ENCODE data around the gene TUBB4A. TPM values are rescaled to one million over a fixed set of nuclear protein-coding genes. Genes with fewer than 3 reads are reported as not detected.

Gene TUBB4A
- total RNA-seq, 1 experiment from 2014 or later: 18.5 TPM

DNA sequence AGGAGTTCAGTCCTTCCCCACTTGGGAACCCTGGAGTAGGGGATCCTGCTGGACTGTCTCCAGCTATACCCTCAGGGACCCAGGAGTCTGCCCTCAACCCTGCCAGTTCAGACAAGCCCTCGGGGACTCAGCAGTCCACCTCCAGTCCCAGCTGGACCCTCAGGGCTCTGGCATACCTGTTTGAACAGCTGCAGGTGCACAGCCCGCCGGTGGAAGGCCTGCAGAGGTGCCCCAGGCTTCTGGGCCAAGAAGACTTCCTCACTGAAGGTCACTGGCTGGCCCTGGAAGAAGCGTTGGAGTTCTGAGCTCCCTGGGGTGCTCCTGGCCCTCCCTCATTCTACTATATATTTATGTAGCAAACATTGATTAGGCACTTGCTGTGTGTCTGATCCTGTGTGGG is 29.4 kb downstream of the TUBB4A start (continued):
- TF ChIP-seq, protein P1, sequence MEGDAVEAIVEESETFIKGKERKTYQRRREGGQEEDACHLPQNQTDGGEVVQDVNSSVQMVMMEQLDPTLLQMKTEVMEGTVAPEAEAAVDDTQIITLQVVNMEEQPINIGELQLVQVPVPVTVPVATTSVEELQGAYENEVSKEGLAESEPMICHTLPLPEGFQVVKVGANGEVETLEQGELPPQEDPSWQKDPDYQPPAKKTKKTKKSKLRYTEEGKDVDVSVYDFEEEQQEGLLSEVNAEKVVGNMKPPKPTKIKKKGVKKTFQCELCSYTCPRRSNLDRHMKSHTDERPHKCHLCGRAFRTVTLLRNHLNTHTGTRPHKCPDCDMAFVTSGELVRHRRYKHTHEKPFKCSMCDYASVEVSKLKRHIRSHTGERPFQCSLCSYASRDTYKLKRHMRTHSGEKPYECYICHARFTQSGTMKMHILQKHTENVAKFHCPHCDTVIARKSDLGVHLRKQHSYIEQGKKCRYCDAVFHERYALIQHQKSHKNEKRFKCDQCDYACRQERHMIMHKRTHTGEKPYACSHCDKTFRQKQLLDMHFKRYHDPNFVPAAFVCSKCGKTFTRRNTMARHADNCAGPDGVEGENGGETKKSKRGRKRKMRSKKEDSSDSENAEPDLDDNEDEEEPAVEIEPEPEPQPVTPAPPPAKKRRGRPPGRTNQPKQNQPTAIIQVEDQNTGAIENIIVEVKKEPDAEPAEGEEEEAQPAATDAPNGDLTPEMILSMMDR (IDR thresholded peaks at IDR 0.05): no peak
- TF ChIP-seq ZNF219 (CRISPR knock-in tag; IDR thresholded peaks at IDR 0.05; ENCODE audit: borderline replicate concordance): no peak
- TF ChIP-seq EMX1 (CRISPR knock-in tag; IDR thresholded peaks at IDR 0.05): no peak
- TF ChIP-seq, protein P2, sequence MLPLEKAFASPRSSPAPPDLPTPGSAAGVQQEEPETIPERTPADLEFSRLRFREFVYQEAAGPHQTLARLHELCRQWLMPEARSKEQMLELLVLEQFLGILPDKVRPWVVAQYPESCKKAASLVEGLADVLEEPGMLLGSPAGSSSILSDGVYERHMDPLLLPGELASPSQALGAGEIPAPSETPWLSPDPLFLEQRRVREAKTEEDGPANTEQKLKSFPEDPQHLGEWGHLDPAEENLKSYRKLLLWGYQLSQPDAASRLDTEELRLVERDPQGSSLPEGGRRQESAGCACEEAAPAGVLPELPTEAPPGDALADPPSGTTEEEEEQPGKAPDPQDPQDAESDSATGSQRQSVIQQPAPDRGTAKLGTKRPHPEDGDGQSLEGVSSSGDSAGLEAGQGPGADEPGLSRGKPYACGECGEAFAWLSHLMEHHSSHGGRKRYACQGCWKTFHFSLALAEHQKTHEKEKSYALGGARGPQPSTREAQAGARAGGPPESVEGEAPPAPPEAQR (CRISPR knock-in tag; IDR thresholded peaks at IDR 0.05): no peak

DNA sequence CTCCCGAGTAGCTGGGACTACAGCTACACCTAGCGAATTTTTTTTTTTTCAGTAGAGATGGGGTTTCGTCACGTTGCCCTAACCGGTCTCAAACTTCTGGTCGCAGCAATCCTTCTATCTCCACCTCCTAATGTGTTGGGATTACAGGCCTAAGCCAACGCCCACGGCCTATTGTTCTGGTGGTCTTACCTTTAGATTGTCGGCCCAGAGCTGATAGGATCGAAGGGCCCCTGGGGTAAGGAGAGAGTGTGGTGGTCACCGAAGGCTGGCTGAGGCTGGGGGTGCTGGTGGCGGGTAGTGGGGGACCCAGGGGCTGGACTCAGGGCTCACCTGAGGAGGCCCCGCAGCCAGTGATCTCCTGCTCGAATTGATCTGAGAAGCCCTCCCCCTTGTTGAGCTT is 31.0 kb downstream of the TUBB4A start:
- peaks cover 7% of the 10 kb centered on the region; the same call in 1 of the 2 replicates for H3K4me1 Mint-ChIP-seq
- H3K9me3 Mint-ChIP-seq: no peaks in the 10 kb centered on the region
- ATAC-seq (no peak), DNase-seq (ENCODE audit: low spot score) (no peak)
- peaks cover 28% of the 10 kb centered on the region for H3K27me3 Mint-ChIP-seq (ENCODE audit: low read depth)
- H3K36me3 Mint-ChIP-seq: no peaks in the 10 kb centered on the region; the same call in 1 of the 2 replicates
- ChIA-PET CTCF (interaction anchor here (0.8 to 1.1 kb wide), 2 partner anchors 10 kb away, joined by 3 read pairs; partner anchors contain the start of gene DENND1C), POLR2A (no interaction called here)
- no peak overlapping the region for H3K4me3 Mint-ChIP-seq
- no peak overlapping the region for H3K27ac Mint-ChIP-seq
- TF ChIP-seq, protein P3, sequence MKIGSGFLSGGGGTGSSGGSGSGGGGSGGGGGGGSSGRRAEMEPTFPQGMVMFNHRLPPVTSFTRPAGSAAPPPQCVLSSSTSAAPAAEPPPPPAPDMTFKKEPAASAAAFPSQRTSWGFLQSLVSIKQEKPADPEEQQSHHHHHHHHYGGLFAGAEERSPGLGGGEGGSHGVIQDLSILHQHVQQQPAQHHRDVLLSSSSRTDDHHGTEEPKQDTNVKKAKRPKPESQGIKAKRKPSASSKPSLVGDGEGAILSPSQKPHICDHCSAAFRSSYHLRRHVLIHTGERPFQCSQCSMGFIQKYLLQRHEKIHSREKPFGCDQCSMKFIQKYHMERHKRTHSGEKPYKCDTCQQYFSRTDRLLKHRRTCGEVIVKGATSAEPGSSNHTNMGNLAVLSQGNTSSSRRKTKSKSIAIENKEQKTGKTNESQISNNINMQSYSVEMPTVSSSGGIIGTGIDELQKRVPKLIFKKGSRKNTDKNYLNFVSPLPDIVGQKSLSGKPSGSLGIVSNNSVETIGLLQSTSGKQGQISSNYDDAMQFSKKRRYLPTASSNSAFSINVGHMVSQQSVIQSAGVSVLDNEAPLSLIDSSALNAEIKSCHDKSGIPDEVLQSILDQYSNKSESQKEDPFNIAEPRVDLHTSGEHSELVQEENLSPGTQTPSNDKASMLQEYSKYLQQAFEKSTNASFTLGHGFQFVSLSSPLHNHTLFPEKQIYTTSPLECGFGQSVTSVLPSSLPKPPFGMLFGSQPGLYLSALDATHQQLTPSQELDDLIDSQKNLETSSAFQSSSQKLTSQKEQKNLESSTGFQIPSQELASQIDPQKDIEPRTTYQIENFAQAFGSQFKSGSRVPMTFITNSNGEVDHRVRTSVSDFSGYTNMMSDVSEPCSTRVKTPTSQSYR (CRISPR knock-in tag; IDR thresholded peaks at IDR 0.05): no peak
- TF ChIP-seq ZNF121 (CRISPR knock-in tag; IDR thresholded peaks at IDR 0.05) (no peak), ZNF423 (CRISPR knock-in tag; IDR thresholded peaks at IDR 0.05) (no peak), CREB1 (CRISPR knock-in tag; IDR thresholded peaks at IDR 0.05) (no peak), SMAD4 (CRISPR knock-in tag; IDR thresholded peaks at IDR 0.05) (no peak), TCF7 (CRISPR knock-in tag; IDR thresholded peaks at IDR 0.05; ENCODE audit: low read depth) (no peak), NFE2L1 (CRISPR knock-in tag; IDR thresholded peaks at IDR 0.05) (no peak), ETV6 (CRISPR knock-in tag; IDR thresholded peaks at IDR 0.05) (no peak), TEAD1 (CRISPR knock-in tag; IDR thresholded peaks at IDR 0.05) (no peak)
- TF ChIP-seq, protein P4, sequence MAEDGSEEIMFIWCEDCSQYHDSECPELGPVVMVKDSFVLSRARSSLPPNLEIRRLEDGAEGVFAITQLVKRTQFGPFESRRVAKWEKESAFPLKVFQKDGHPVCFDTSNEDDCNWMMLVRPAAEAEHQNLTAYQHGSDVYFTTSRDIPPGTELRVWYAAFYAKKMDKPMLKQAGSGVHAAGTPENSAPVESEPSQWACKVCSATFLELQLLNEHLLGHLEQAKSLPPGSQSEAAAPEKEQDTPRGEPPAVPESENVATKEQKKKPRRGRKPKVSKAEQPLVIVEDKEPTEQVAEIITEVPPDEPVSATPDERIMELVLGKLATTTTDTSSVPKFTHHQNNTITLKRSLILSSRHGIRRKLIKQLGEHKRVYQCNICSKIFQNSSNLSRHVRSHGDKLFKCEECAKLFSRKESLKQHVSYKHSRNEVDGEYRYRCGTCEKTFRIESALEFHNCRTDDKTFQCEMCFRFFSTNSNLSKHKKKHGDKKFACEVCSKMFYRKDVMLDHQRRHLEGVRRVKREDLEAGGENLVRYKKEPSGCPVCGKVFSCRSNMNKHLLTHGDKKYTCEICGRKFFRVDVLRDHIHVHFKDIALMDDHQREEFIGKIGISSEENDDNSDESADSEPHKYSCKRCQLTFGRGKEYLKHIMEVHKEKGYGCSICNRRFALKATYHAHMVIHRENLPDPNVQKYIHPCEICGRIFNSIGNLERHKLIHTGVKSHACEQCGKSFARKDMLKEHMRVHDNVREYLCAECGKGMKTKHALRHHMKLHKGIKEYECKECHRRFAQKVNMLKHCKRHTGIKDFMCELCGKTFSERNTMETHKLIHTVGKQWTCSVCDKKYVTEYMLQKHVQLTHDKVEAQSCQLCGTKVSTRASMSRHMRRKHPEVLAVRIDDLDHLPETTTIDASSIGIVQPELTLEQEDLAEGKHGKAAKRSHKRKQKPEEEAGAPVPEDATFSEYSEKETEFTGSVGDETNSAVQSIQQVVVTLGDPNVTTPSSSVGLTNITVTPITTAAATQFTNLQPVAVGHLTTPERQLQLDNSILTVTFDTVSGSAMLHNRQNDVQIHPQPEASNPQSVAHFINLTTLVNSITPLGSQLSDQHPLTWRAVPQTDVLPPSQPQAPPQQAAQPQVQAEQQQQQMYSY (CRISPR knock-in tag; IDR thresholded peaks at IDR 0.05): no peak
- TF ChIP-seq, protein P5, sequence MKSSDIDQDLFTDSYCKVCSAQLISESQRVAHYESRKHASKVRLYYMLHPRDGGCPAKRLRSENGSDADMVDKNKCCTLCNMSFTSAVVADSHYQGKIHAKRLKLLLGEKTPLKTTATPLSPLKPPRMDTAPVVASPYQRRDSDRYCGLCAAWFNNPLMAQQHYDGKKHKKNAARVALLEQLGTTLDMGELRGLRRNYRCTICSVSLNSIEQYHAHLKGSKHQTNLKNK (CRISPR knock-in tag; IDR thresholded peaks at IDR 0.05): no peak
- TF ChIP-seq, protein P6, sequence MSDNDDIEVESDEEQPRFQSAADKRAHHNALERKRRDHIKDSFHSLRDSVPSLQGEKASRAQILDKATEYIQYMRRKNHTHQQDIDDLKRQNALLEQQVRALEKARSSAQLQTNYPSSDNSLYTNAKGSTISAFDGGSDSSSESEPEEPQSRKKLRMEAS (CRISPR knock-in tag; IDR thresholded peaks at IDR 0.05): no peak
- TF ChIP-seq, protein P7, sequence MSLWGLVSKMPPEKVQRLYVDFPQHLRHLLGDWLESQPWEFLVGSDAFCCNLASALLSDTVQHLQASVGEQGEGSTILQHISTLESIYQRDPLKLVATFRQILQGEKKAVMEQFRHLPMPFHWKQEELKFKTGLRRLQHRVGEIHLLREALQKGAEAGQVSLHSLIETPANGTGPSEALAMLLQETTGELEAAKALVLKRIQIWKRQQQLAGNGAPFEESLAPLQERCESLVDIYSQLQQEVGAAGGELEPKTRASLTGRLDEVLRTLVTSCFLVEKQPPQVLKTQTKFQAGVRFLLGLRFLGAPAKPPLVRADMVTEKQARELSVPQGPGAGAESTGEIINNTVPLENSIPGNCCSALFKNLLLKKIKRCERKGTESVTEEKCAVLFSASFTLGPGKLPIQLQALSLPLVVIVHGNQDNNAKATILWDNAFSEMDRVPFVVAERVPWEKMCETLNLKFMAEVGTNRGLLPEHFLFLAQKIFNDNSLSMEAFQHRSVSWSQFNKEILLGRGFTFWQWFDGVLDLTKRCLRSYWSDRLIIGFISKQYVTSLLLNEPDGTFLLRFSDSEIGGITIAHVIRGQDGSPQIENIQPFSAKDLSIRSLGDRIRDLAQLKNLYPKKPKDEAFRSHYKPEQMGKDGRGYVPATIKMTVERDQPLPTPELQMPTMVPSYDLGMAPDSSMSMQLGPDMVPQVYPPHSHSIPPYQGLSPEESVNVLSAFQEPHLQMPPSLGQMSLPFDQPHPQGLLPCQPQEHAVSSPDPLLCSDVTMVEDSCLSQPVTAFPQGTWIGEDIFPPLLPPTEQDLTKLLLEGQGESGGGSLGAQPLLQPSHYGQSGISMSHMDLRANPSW (CRISPR knock-in tag; conservative IDR thresholded peaks at IDR 0.05; ENCODE audit: low read depth): no peak
- TF ChIP-seq, protein P8, sequence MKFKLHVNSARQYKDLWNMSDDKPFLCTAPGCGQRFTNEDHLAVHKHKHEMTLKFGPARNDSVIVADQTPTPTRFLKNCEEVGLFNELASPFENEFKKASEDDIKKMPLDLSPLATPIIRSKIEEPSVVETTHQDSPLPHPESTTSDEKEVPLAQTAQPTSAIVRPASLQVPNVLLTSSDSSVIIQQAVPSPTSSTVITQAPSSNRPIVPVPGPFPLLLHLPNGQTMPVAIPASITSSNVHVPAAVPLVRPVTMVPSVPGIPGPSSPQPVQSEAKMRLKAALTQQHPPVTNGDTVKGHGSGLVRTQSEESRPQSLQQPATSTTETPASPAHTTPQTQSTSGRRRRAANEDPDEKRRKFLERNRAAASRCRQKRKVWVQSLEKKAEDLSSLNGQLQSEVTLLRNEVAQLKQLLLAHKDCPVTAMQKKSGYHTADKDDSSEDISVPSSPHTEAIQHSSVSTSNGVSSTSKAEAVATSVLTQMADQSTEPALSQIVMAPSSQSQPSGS (CRISPR knock-in tag; IDR thresholded peaks at IDR 0.05; ENCODE audit: borderline replicate concordance, low read depth): no peak
- TF ChIP-seq, protein P9, sequence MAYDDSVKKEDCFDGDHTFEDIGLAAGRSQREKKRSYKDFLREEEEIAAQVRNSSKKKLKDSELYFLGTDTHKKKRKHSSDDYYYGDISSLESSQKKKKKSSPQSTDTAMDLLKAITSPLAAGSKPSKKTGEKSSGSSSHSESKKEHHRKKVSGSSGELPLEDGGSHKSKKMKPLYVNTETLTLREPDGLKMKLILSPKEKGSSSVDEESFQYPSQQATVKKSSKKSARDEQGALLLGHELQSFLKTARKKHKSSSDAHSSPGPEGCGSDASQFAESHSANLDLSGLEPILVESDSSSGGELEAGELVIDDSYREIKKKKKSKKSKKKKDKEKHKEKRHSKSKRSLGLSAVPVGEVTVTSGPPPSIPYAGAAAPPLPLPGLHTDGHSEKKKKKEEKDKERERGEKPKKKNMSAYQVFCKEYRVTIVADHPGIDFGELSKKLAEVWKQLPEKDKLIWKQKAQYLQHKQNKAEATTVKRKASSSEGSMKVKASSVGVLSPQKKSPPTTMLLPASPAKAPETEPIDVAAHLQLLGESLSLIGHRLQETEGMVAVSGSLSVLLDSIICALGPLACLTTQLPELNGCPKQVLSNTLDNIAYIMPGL (CRISPR knock-in tag; IDR thresholded peaks at IDR 0.05): no peak
